HEK293 (cell line): ENCODE data around the gene HIPK4.
A peak's percentile ranks its signal among the peaks of the same experiment; 100 is the strongest.

Source experiments
- KLF7 ChIP-seq: fragments of 450-650 bp; formaldehyde crosslinking; IDR thresholded peaks from 2 replicates; pipeline ENCODE4 v1.5.1; 2016; ENCODE audit warnings: missing biosample characterization, missing genetic modification characterization, borderline replicate concordance
- KLF8 ChIP-seq: fragments of 450-650 bp; formaldehyde crosslinking; IDR thresholded peaks from 2 replicates; pipeline ENCODE4 v1.5.1; 2016; ENCODE audit warnings: missing biosample characterization, missing genetic modification characterization
- PRDM10 ChIP-seq: fragments of 450-650 bp; formaldehyde crosslinking; IDR thresholded peaks from 2 replicates; pipeline ENCODE4 v1.5.1; 2016; ENCODE audit warnings: missing biosample characterization, missing genetic modification characterization
- REPIN1 ChIP-seq: fragments of 450-650 bp; formaldehyde crosslinking; IDR thresholded peaks from 2 replicates; pipeline ENCODE4 v1.5.1; 2017; ENCODE audit warnings: missing biosample characterization, missing genetic modification characterization, low read depth
- SP2 ChIP-seq: fragments of 450-650 bp; formaldehyde crosslinking; IDR thresholded peaks from 2 replicates; pipeline ENCODE4 v1.5.1; 2016; ENCODE audit warnings: missing biosample characterization, missing genetic modification characterization
- WT1 ChIP-seq: fragments of 450-650 bp; formaldehyde crosslinking; IDR thresholded peaks from 2 replicates; pipeline ENCODE4 v1.5.1; 2016; ENCODE audit warnings: missing biosample characterization, missing genetic modification characterization
- YY1 ChIP-seq: fragments of 450-650 bp; formaldehyde crosslinking; IDR thresholded peaks from 2 replicates; pipeline ENCODE4 v1.5.1; 2018; ENCODE audit warnings: missing biosample characterization, missing genetic modification characterization
- ZBTB21 ChIP-seq: fragments of 450-650 bp; formaldehyde crosslinking; IDR thresholded peaks from 2 replicates; pipeline ENCODE4 v1.5.1; 2017; ENCODE audit warnings: missing biosample characterization, missing genetic modification characterization
- ZFP69B ChIP-seq: fragments of 450-650 bp; formaldehyde crosslinking; IDR thresholded peaks from 2 replicates; pipeline ENCODE4 v1.5.1; 2016; ENCODE audit warnings: missing biosample characterization, missing genetic modification characterization
- ZIC2 ChIP-seq: fragments of 450-650 bp; formaldehyde crosslinking; IDR thresholded peaks from 2 replicates; pipeline ENCODE4 v1.5.1; 2016; ENCODE audit warnings: missing biosample characterization, missing genetic modification characterization
- ZNF155 ChIP-seq: fragments of 450-650 bp; formaldehyde crosslinking; IDR thresholded peaks from 2 replicates; pipeline ENCODE4 v1.5.1; 2016; ENCODE audit warnings: missing biosample characterization, missing genetic modification characterization
- ZNF202 ChIP-seq: fragments of 450-650 bp; formaldehyde crosslinking; IDR thresholded peaks from 2 replicates; pipeline ENCODE4 v1.5.1; 2016; ENCODE audit warnings: missing biosample characterization, missing genetic modification characterization, borderline replicate concordance
- ZNF211 ChIP-seq: fragments of 450-650 bp; formaldehyde crosslinking; IDR thresholded peaks from 2 replicates; pipeline ENCODE4 v1.5.1; 2016; ENCODE audit warnings: low read depth, missing biosample characterization, missing genetic modification characterization
- ZNF221 ChIP-seq: fragments of 450-650 bp; formaldehyde crosslinking; IDR thresholded peaks from 2 replicates; pipeline ENCODE4 v1.5.1; 2017; ENCODE audit warnings: missing biosample characterization, missing genetic modification characterization, borderline replicate concordance
- ZNF24 ChIP-seq: fragments of 450-650 bp; formaldehyde crosslinking; IDR thresholded peaks from 2 replicates; pipeline ENCODE4 v1.5.1; 2016; ENCODE audit warnings: missing biosample characterization, missing genetic modification characterization
- ZNF280D ChIP-seq: fragments of 450-650 bp; formaldehyde crosslinking; IDR thresholded peaks from 2 replicates; pipeline ENCODE4 v1.5.1; 2016; ENCODE audit warnings: missing biosample characterization, missing genetic modification characterization
- ZNF518A ChIP-seq: fragments of 450-650 bp; formaldehyde crosslinking; conservative IDR thresholded peaks from 2 replicates; pipeline ENCODE4 v1.5.1; 2016; ENCODE audit warnings: low read depth, missing biosample characterization, missing genetic modification characterization
- ZNF610 ChIP-seq: fragments of 450-650 bp; formaldehyde crosslinking; IDR thresholded peaks from 2 replicates; pipeline ENCODE4 v1.5.1; 2016; ENCODE audit warnings: missing biosample characterization, missing genetic modification characterization, borderline replicate concordance
- ZNF629 ChIP-seq: fragments of 450-650 bp; formaldehyde crosslinking; IDR thresholded peaks from 2 replicates; pipeline ENCODE4 v1.5.1; 2017; ENCODE audit warnings: missing biosample characterization, missing genetic modification characterization
- ZNF785 ChIP-seq: fragments of 450-650 bp; formaldehyde crosslinking; IDR thresholded peaks from 2 replicates; pipeline ENCODE4 v1.5.1; 2016; ENCODE audit warnings: missing biosample characterization, missing genetic modification characterization
- ZNF843 ChIP-seq: fragments of 450-650 bp; formaldehyde crosslinking; IDR thresholded peaks from 2 replicates; pipeline ENCODE4 v1.5.1; 2016; ENCODE audit warnings: missing biosample characterization, missing genetic modification characterization
- ZSCAN16 ChIP-seq: fragments of 450-650 bp; formaldehyde crosslinking; IDR thresholded peaks from 2 replicates; pipeline ENCODE4 v1.5.1; 2016; ENCODE audit warnings: missing biosample characterization, missing genetic modification characterization
- TF ChIP-seq, protein P1 (sequence below): fragments of 450-650 bp; formaldehyde crosslinking; IDR thresholded peaks from 2 replicates; pipeline ENCODE4 v1.5.1; 2017; ENCODE audit warnings: missing biosample characterization, missing genetic modification characterization
- TF ChIP-seq, protein P2 (sequence below): fragments of 450-650 bp; formaldehyde crosslinking; IDR thresholded peaks from 2 replicates; pipeline ENCODE4 v1.5.1; 2016; ENCODE audit warnings: missing biosample characterization, missing genetic modification characterization

Gene HIPK4

DNA sequence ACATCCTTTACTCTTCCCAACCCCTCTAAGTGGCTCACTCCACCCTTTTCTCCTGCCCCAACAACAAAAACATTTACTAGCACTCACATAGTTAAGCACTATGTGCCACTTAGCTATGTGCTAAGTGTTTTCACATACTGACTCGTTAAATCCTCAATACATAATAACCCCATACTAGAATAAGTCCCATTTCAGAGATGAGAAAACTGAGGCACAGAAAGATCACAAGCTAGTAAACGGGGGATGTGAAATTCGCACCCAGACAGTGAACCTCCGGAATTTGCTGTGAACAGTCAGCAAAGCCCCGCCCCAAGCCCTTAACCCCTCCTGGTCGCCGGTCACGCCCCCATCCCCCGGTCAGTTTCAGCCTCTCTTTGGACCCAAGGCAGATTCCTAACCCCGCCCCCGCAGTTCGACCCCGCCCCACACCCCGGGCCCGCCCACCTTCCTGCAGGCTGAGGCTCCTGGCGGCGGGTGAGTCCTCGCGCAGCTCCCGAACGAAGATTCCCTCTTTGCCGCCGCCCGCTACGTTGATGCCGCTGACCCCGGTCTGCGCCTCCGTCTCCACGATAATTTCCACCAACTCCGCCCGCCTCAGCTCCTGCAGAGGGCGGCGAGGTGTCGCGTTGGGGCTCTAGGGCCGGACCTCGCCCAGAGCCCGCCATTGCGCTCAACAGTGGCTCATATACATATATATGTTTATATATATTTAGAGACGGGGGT, 13.4 kb upstream of the HIPK4 start (continued):
- TF ChIP-seq PRDM10 (tag by site-specific recombination) = no peak; the same call in 1 of the 2 replicates
- TF ChIP-seq ZNF610 (tag by site-specific recombination) = 0 out of 2 replicates have a peak, but pooled peaks have one; percentile 39
- peak; percentile 99 for TF ChIP-seq ZNF280D (tag by site-specific recombination)
- TF ChIP-seq ZNF221 (tag by site-specific recombination) = no peak
- no peak for TF ChIP-seq ZNF155 (tag by site-specific recombination)
- TF ChIP-seq, protein P1, sequence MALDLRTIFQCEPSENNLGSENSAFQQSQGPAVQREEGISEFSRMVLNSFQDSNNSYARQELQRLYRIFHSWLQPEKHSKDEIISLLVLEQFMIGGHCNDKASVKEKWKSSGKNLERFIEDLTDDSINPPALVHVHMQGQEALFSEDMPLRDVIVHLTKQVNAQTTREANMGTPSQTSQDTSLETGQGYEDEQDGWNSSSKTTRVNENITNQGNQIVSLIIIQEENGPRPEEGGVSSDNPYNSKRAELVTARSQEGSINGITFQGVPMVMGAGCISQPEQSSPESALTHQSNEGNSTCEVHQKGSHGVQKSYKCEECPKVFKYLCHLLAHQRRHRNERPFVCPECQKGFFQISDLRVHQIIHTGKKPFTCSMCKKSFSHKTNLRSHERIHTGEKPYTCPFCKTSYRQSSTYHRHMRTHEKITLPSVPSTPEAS (tag by site-specific recombination) = peak; percentile 46
- peak; percentile 41; the same call in 1 of the 2 replicates for TF ChIP-seq ZNF785 (tag by site-specific recombination)
- peak; percentile 69; the same call in 1 of the 2 replicates for TF ChIP-seq KLF7
- TF ChIP-seq ZNF518A (tag by site-specific recombination) = no peak
- TF ChIP-seq, protein P2, sequence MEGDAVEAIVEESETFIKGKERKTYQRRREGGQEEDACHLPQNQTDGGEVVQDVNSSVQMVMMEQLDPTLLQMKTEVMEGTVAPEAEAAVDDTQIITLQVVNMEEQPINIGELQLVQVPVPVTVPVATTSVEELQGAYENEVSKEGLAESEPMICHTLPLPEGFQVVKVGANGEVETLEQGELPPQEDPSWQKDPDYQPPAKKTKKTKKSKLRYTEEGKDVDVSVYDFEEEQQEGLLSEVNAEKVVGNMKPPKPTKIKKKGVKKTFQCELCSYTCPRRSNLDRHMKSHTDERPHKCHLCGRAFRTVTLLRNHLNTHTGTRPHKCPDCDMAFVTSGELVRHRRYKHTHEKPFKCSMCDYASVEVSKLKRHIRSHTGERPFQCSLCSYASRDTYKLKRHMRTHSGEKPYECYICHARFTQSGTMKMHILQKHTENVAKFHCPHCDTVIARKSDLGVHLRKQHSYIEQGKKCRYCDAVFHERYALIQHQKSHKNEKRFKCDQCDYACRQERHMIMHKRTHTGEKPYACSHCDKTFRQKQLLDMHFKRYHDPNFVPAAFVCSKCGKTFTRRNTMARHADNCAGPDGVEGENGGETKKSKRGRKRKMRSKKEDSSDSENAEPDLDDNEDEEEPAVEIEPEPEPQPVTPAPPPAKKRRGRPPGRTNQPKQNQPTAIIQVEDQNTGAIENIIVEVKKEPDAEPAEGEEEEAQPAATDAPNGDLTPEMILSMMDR (tag by site-specific recombination) = peak; percentile 68; the same call in 1 of the 2 replicates
- no peak; the same call in 1 of the 2 replicates for TF ChIP-seq ZIC2 (tag by site-specific recombination)
- no peak for TF ChIP-seq ZNF843 (tag by site-specific recombination)
- peak; percentile 33; the same call in 1 of the 2 replicates for TF ChIP-seq ZFP69B (tag by site-specific recombination)
- TF ChIP-seq REPIN1 (tag by site-specific recombination) = peak; percentile 77; the same call in 1 of the 2 replicates
- TF ChIP-seq ZNF211 = no peak
- peak; percentile 81 for TF ChIP-seq ZBTB21 (tag by site-specific recombination)
- TF ChIP-seq SP2 (tag by site-specific recombination) = peak; percentile 84
- TF ChIP-seq KLF8 (tag by site-specific recombination) = peak; percentile 72
- TF ChIP-seq ZNF202 (tag by site-specific recombination) = no peak
- TF ChIP-seq YY1 = 0 out of 2 replicates have a peak, but pooled peaks have one; percentile 67
- 0 out of 2 replicates have a peak, but pooled peaks have one; percentile 25 for TF ChIP-seq WT1 (tag by site-specific recombination)
- TF ChIP-seq ZSCAN16 (tag by site-specific recombination) = 0 out of 2 replicates have a peak, but pooled peaks have one; percentile 29
- TF ChIP-seq ZNF629 = 0 out of 2 replicates have a peak, but pooled peaks have one; percentile 14
- peak; percentile 96 for TF ChIP-seq ZNF24
